Natural killer cell (primary cell): Measurements from ENCODE around the gene SLC35F1. TPM values are rescaled to one million over a fixed set of nuclear protein-coding genes. Genes with fewer than 3 reads are reported as not detected.

ENCODE experiments used
- ATAC-seq, 3 donors: fragments of 150-1000 bp in 2 of 3; fragments of 200-7000 bp in 1 of 3; cut with Tn5 transposase; 1 replicate in 1 of 3; 2 replicates in 2 of 3; pipeline ENCODE4 v1.10.0; 2021; ENCODE audit warnings: mild to moderate bottlenecking in 2 of 3, moderate library complexity in 2 of 3
- DNase-seq, 2 donors: peaks; one replicate each; pipeline versions ENCODE4 v3.0.0 to v3.0.0-alpha.2; 2013 to 2021; ENCODE audit warnings: mixed read lengths in 1 of 2
- H3K27ac ChIP-seq: one replicate; pipeline ENCODE4 v1.5.1; 2013; ENCODE audit warnings: mild to moderate bottlenecking, low read length
- H3K27me3 ChIP-seq: one replicate; pipeline ENCODE4 v1.6.1; 2013; ENCODE audit warnings: low read length; ENCODE audit not compliant: control insufficient read depth, insufficient read depth
- H3K36me3 ChIP-seq: one replicate; pipeline ENCODE4 v1.6.1; 2013; ENCODE audit warnings: low read length; ENCODE audit not compliant: control insufficient read depth, insufficient read depth
- H3K4me1 ChIP-seq: one replicate; pipeline ENCODE4 v1.6.1; 2013; ENCODE audit warnings: low read length; ENCODE audit not compliant: control insufficient read depth, insufficient read depth
- H3K4me3 ChIP-seq: one replicate; pipeline ENCODE4 v1.5.1; 2013; ENCODE audit warnings: low read length
- H3K9me3 ChIP-seq: one replicate; pipeline ENCODE4 v1.6.1; 2013; ENCODE audit warnings: low read length; ENCODE audit not compliant: control insufficient read depth, insufficient read depth
- H3K27ac Mint-ChIP-seq, 2 donors: one replicate each; pipeline ENCODE4 v1.8.0; 2022; ENCODE audit warnings: mild to moderate bottlenecking in 2 of 2, mixed read lengths in 2 of 2, moderate library complexity in 1 of 2
- H3K27me3 Mint-ChIP-seq, 2 donors: one replicate each; pipeline ENCODE4 v1.8.0; 2022; ENCODE audit warnings: low read depth in 2 of 2, mixed read lengths in 2 of 2
- H3K36me3 Mint-ChIP-seq: one replicate; pipeline ENCODE4 v1.8.0; 2022; ENCODE audit warnings: mixed read lengths
- H3K4me1 Mint-ChIP-seq, 2 donors: one replicate each; pipeline ENCODE4 v1.8.0; 2022; ENCODE audit warnings: mixed read lengths in 2 of 2
- H3K4me3 Mint-ChIP-seq: one replicate; pipeline ENCODE4 v1.8.0; 2022; ENCODE audit warnings: mild to moderate bottlenecking, moderate library complexity, mixed read lengths
- H3K9me3 Mint-ChIP-seq, 2 donors: one replicate each; pipeline ENCODE4 v1.8.0; 2022; ENCODE audit warnings: mixed read lengths in 2 of 2
- CTCF ChIP-seq: fragments of 200-600 bp; IDR thresholded peaks from one replicate; pipeline ENCODE4 v1.8.0; 2022; ENCODE audit warnings: antibody characterized with exemption
- WGBS: methylation state at CpG from one replicate; pipeline ENCODE4 v1.1.7; 2013; ENCODE audit warnings: missing lambda C conversion rate; ENCODE audit not compliant: insufficient coverage; 5-methylcytosine and 5-hydroxymethylcytosine counted together
- intact Hi-C: fragments of 100-400 bp; cut with micrococcal nuclease; formaldehyde crosslinking; loops from one replicate; pipeline ENCODE4 v1.14.2; 2022
- total RNA-seq, 4 donors: library from RNA; stranded (reverse); fragments of 120-200 nt in 1 of 4; gene quantifications; one replicate each; pipeline versions ENCODE4 v1.2.3 to v1.2.4, GENCODE V29; 2013 to 2022

The SLC35F1 gene
- total RNA-seq, 3 donors from 2014 or later (not counting 1 experiment from before 2014, with no cell fraction given) = not detected

GRCh38 chr6:118313208-118313607, 406.1 kb downstream of the SLC35F1 start:
- TF ChIP-seq CTCF = no peak
- Histone ChIP-seq H3K27ac (no peak overlapping the region), H3K9me3 (no peaks in the 10 kb centered on the region), H3K36me3 (no peaks in the 10 kb centered on the region), H3K4me1 (no peaks in the 10 kb centered on the region), H3K4me3 (no peak overlapping the region), H3K27me3 (no peaks in the 10 kb centered on the region)
- Mint-ChIP-seq H3K27ac (no peak overlapping the region), H3K36me3 (no peaks in the 10 kb centered on the region), H3K4me3 (no peak overlapping the region), H3K9me3 (no peaks in the 10 kb centered on the region), H3K4me1 (no peaks in the 10 kb centered on the region), H3K27me3 (peaks cover 6 to 24% of the 10 kb centered on the region in 2 donors)
- no peak for DNase-seq
- intact Hi-C loops = no loop called here
- 83% methylated on average over 2 of the region's 3 CpGs for WGBS
- no peak for ATAC-seq

GRCh38 chr6:118313762-118314161, 406.7 kb downstream of the SLC35F1 start:
- H3K4me1 ChIP-seq = no peaks in the 10 kb centered on the region
- Mint-ChIP-seq H3K27me3 (peaks cover 6 to 26% of the 10 kb centered on the region in 2 donors), H3K9me3 (no peaks in the 10 kb centered on the region), H3K4me1 (no peaks in the 10 kb centered on the region), H3K4me3 (no peak overlapping the region), H3K27ac (no peak overlapping the region), H3K36me3 (no peaks in the 10 kb centered on the region)
- 82% methylated on average over 3 of the region's 3 CpGs for WGBS
- intact Hi-C loops = no loop called here
- H3K9me3 ChIP-seq = no peaks in the 10 kb centered on the region
- no peak overlapping the region for H3K4me3 ChIP-seq
- H3K27ac ChIP-seq = no peak overlapping the region
- H3K36me3 ChIP-seq = no peaks in the 10 kb centered on the region
- ATAC-seq (no peak), DNase-seq (no peak)
- H3K27me3 ChIP-seq = no peaks in the 10 kb centered on the region
- no peak for TF ChIP-seq CTCF

- no peak overlapping the region for H3K27ac ChIP-seq
- no peak overlapping the region for H3K27ac Mint-ChIP-seq
- ATAC-seq = no peak
Observed at GRCh38 chr6:118316796-118317384, 409.8 kb downstream of the SLC35F1 start.

More at GRCh38 chr6:118316796-118317384, 409.8 kb downstream of the SLC35F1 start:
- H3K27me3 ChIP-seq = no peaks in the 10 kb centered on the region
- H3K9me3 Mint-ChIP-seq = no peaks in the 10 kb centered on the region
- H3K9me3 ChIP-seq = no peaks in the 10 kb centered on the region
- H3K4me1 Mint-ChIP-seq = no peaks in the 10 kb centered on the region
- no peaks in the 10 kb centered on the region for H3K4me1 ChIP-seq
- no peak for TF ChIP-seq CTCF
- no peaks in the 10 kb centered on the region for H3K36me3 ChIP-seq
- intact Hi-C loops = no loop called here
- H3K27me3 Mint-ChIP-seq = peaks cover 2 to 26% of the 10 kb centered on the region in 2 donors
- DNase-seq = no peak
- H3K4me3 ChIP-seq = no peak overlapping the region
- H3K4me3 Mint-ChIP-seq = no peak overlapping the region
- WGBS = 92% methylated on average over 2 of the region's 6 CpGs
- H3K36me3 Mint-ChIP-seq = no peaks in the 10 kb centered on the region
